Measurements from ENCODE around the gene LRRK1.

- TF ChIP-seq CTCF (IDR thresholded peaks at IDR 0.05): no peak
- no peak for TF ChIP-seq POLR2A (IDR thresholded peaks at IDR 0.05)
Observed at GRCh38 chr15:101004500-101004899, 85.3 kb downstream of the LRRK1 start.

Measured in thyroid gland (tissue), 4 donors.